Anterior cingulate cortex (tissue), 58 donors: ENCODE data around the gene DNAAF3.
"Not testable (repeated sequence)": the region's sequence is repeated elsewhere in the genome, so short reads cannot be mapped to it uniquely, and the experiment has no call there.

Experiments
- DNase-seq, 58 donors: peaks; one replicate each; lab custom pipeline; 2025; lab: John Stamatoyannopoulos, UW

Gene DNAAF3

GRCh38 chr19:55178781-55179599, 12.6 kb upstream of the DNAAF3 start:
- DNase-seq, result peak; percentile 39 to 93 (median 83)

GRCh38 chr19:55176076-55176475, 9.7 kb upstream of the DNAAF3 start:
- no peak for DNase-seq

- DNase-seq, result peak in 10 of 58 donors; percentile 1 to 27 (median 12)
Observed at GRCh38 chr19:55175117-55175867, 8.9 kb upstream of the DNAAF3 start.

GRCh38 chr19:55174425-55175116, 8.2 kb upstream of the DNAAF3 start:
- DNase-seq, result peak in 3 of 58 donors; percentile 7 to 26 (median 10)

GRCh38 chr19:55173714-55174409, 7.4 kb upstream of the DNAAF3 start:
- peak in 19 of 58 donors; percentile 4 to 60 (median 23) for DNase-seq

- DNase-seq, result peak in 1 of 58 donors; percentile 1
Observed at GRCh38 chr19:55173186-55173713, 6.8 kb upstream of the DNAAF3 start.

GRCh38 chr19:55172741-55173140, 6.3 kb upstream of the DNAAF3 start:
- DNase-seq, result no peak

GRCh38 chr19:55172318-55172717, 5.9 kb upstream of the DNAAF3 start:
- DNase-seq, result not testable (repeated sequence)

- no peak for DNase-seq
Observed at GRCh38 chr19:55171440-55171839, 5.0 kb upstream of the DNAAF3 start.

- DNase-seq, result no peak
Observed at GRCh38 chr19:55169136-55169535, 2.7 kb upstream of the DNAAF3 start.

- DNase-seq, result peak in 35 of 58 donors; percentile 10 to 56 (median 33)
Observed at GRCh38 chr19:55165952-55166529, 372 bp downstream of the DNAAF3 start.

- DNase-seq, result no peak
Observed at GRCh38 chr19:55161571-55162322, 4.7 kb downstream of the DNAAF3 start.

- no peak for DNase-seq
Observed at GRCh38 chr19:55160986-55161365, 5.4 kb downstream of the DNAAF3 start.

- DNase-seq, result peak in 41 of 58 donors; percentile 3 to 64 (median 24)
Observed at GRCh38 chr19:55160128-55160985, 6.1 kb downstream of the DNAAF3 start.

- no peak for DNase-seq
Observed at GRCh38 chr19:55158848-55159749, 7.3 kb downstream of the DNAAF3 start.

GRCh38 chr19:55158423-55158822, 8.0 kb downstream of the DNAAF3 start:
- DNase-seq, result no peak
